Bronchial epithelial cell (primary cell): ENCODE measurements around the gene CDK5. TPM values are rescaled to one million over a fixed set of nuclear protein-coding genes. Genes with fewer than 3 reads are reported as not detected.
A peak's percentile ranks its signal among the peaks of the same experiment; 100 is the strongest.

Experiments used
- DNase-seq: peaks from one replicate; pipeline ENCODE4 v3.0.0-alpha.2; 2010; ENCODE audit warnings: low read depth
- FAIRE-seq: peaks from 2 replicates; lab custom pipeline; 2011; peaks lifted over from hg19 to GRCh38; lab: Jason Lieb, UNC
- H3K27me3 ChIP-seq: 2 replicates; pipeline ENCODE4 v1.5.1; 2011; ENCODE audit warnings: low read length; ENCODE audit not compliant: control insufficient read depth, insufficient read depth
- H3K36me3 ChIP-seq: 2 replicates; pipeline ENCODE4 v1.5.1; 2011; ENCODE audit warnings: low read length; ENCODE audit not compliant: control insufficient read depth, insufficient read depth
- H3K4me3 ChIP-seq: 2 replicates; pipeline ENCODE4 v1.5.1; 2011; ENCODE audit warnings: mild to moderate bottlenecking, low read depth, low read length, control low read depth
- CTCF ChIP-seq: IDR thresholded peaks from 2 replicates; pipeline ENCODE4 v1.5.1; 2011; ENCODE audit warnings: mild to moderate bottlenecking, moderate library complexity, low read length, control low read depth, inconsistent platforms; ENCODE audit not compliant: insufficient read depth, severe bottlenecking
- total RNA-seq: library from RNA; depleted of rRNA; stranded (reverse); fragments of >200 nt; gene quantifications from 2 replicates; pipeline ENCODE4 v1.2.1, GENCODE V29; 2014

CDK5 gene
- total RNA-seq, 1 donor from 2014 or later: 12.4 TPM

- H3K27me3 ChIP-seq: no peaks in the 10 kb centered on the region
- no peaks in the 10 kb centered on the region for H3K36me3 ChIP-seq
- no peak for FAIRE-seq
- peak; percentile 42 for DNase-seq
- no peak for TF ChIP-seq CTCF
- no peak within 1 kb of the TSS for H3K4me3 ChIP-seq
These were observed 33.2 kb downstream of the CDK5 start, which contains the start of gene ATG9B for GRCh38 chr7:151024435-151025056. Gene ATG9B, minus strand, starts transcription at chr7:151024494. Its CDS starts 71 bp downstream, at chr7:151024423.

DNA sequence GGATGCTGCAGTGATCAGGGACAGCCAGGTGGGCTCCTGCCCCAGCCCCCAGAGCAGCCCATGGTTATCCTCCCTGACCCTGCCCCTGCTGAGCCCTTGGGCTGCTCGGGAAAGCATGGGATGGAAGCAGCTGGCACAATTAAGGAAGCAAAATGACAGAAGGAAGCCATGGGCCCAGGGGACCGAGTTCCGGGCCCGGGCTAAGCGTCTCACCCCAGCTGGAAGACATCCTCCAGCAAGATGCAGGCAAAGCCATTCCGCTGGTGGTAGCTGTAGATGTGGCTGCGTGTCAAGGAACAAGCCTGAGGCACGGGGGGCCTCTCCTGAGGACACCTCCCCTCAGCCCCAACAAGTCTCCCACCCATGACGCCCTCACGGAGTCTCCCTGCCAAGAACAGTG is 34.5 kb downstream of the CDK5 start:
- DNase-seq: no peak
- H3K4me3 ChIP-seq: no peak overlapping the region
- no peak for TF ChIP-seq CTCF
- no peaks in the 10 kb centered on the region for H3K36me3 ChIP-seq
- peaks cover 6% of the 10 kb centered on the region for H3K27me3 ChIP-seq
- FAIRE-seq: no peak

GRCh38 chr7:151020231-151020630 is 37.5 kb downstream of the CDK5 start:
- DNase-seq (no peak), FAIRE-seq (no peak)
- H3K27me3 ChIP-seq: peaks cover 6% of the 10 kb centered on the region
- no peak for TF ChIP-seq CTCF
- H3K4me3 ChIP-seq: no peak overlapping the region
- no peaks in the 10 kb centered on the region for H3K36me3 ChIP-seq

- Histone ChIP-seq H3K27me3 (peaks cover 6% of the 10 kb centered on the region), H3K4me3 (no peak overlapping the region), H3K36me3 (no peaks in the 10 kb centered on the region)
- FAIRE-seq (no peak), DNase-seq (no peak)
- no peak for TF ChIP-seq CTCF
These were observed 38.6 kb downstream of the CDK5 start for GRCh38 chr7:151019130-151019447.

GRCh38 chr7:151018421-151019129 is 39.1 kb downstream of the CDK5 start:
- TF ChIP-seq CTCF: no peak
- H3K27me3 ChIP-seq: peaks cover 9% of the 10 kb centered on the region

More at GRCh38 chr7:151018421-151019129, 39.1 kb downstream of the CDK5 start:
- Histone ChIP-seq H3K36me3 (no peaks in the 10 kb centered on the region), H3K4me3 (peak overlapping the region; percentile 11)
- FAIRE-seq (no peak), DNase-seq (peak; percentile 19)
